WTC11 (cell line): ENCODE measurements around the gene WAC. TPM values are rescaled to one million over a fixed set of nuclear protein-coding genes. Genes with fewer than 3 reads are reported as not detected.
A peak's percentile ranks its signal among the peaks of the same experiment; 100 is the strongest.

Source experiments
- ATAC-seq: fragments of 200-7000 bp; cut with Tn5 transposase; 2 replicates; pipeline ENCODE4 v1.10.0; 2021; ENCODE audit warnings: mild to moderate bottlenecking, moderate library complexity
- CTCF ChIA-PET: fragments of 300-600 bp; sonication (Branson Sonifier 250); formaldehyde crosslinking; loops from one replicate; lab custom pipeline; 2021; ENCODE audit warnings: antibody characterized with exemption; lab: Charles Lee
- POLR2A ChIA-PET: fragments of 350-600 bp; sonication (Branson Sonifier 250); formaldehyde crosslinking; loops from one replicate; lab custom pipeline; 2021; ENCODE audit warnings: antibody characterized with exemption; lab: Charles Lee
- DNase-seq: peaks from one replicate; pipeline ENCODE4 v3.0.0; 2021; ENCODE audit warnings: low spot score
- H3K27ac Mint-ChIP-seq: 2 replicates; pipeline ENCODE4 v1.8.0; 2021; ENCODE audit warnings: mixed read lengths
- H3K27me3 Mint-ChIP-seq: 2 replicates; pipeline ENCODE4 v1.8.0; 2021; ENCODE audit warnings: low read depth, mild to moderate bottlenecking, moderate library complexity, mixed read lengths
- H3K36me3 Mint-ChIP-seq: 2 replicates; pipeline ENCODE4 v1.8.0; 2021; ENCODE audit warnings: mixed read lengths
- H3K4me1 Mint-ChIP-seq: 2 replicates; pipeline ENCODE4 v1.8.0; 2022; ENCODE audit warnings: mixed read lengths
- H3K4me3 Mint-ChIP-seq: 2 replicates; pipeline ENCODE4 v1.8.0; 2021; ENCODE audit warnings: mild to moderate bottlenecking, moderate library complexity, mixed read lengths
- H3K9me3 Mint-ChIP-seq: 2 replicates; pipeline ENCODE4 v1.8.0; 2021; ENCODE audit warnings: mixed read lengths
- ATF2 ChIP-seq: sonication (generic); formaldehyde crosslinking; IDR thresholded peaks from 2 replicates; pipeline ENCODE4 v1.8.1; 2022; ENCODE audit warnings: low read depth, missing genetic modification reagents, borderline replicate concordance
- ATF6 ChIP-seq: sonication (generic); formaldehyde crosslinking; IDR thresholded peaks from 2 replicates; pipeline ENCODE4 v1.8.1; 2023; ENCODE audit warnings: mild to moderate bottlenecking, missing genetic modification reagents
- CDX4 ChIP-seq: fragments of 250-450 bp; sonication (Bioruptor Pico); IDR thresholded peaks from 2 replicates; pipeline ENCODE4 v1.9.0; 2021; ENCODE audit warnings: moderate library complexity, mild to moderate bottlenecking, inconsistent platforms, borderline replicate concordance
- CREM ChIP-seq: sonication (generic); formaldehyde crosslinking; IDR thresholded peaks from 2 replicates; pipeline ENCODE4 v1.8.1; 2022; ENCODE audit warnings: mild to moderate bottlenecking, missing genetic modification reagents, moderate library complexity
- EMX1 ChIP-seq: fragments of 250-450 bp; sonication (Bioruptor Pico); IDR thresholded peaks from 2 replicates; pipeline ENCODE4 v1.8.0; 2021; ENCODE audit warnings: mild to moderate bottlenecking
- FOXJ3 ChIP-seq: sonication (generic); formaldehyde crosslinking; IDR thresholded peaks from 2 replicates; pipeline ENCODE4 v1.9.0; 2021; ENCODE audit warnings: missing genetic modification reagents, mild to moderate bottlenecking, borderline replicate concordance
- FOXP4 ChIP-seq: sonication (generic); formaldehyde crosslinking; IDR thresholded peaks from 2 replicates; pipeline ENCODE4 v1.8.0; 2022; ENCODE audit warnings: mild to moderate bottlenecking, missing genetic modification reagents
- GABPB1 ChIP-seq: sonication (generic); formaldehyde crosslinking; IDR thresholded peaks from 2 replicates; pipeline ENCODE4 v1.8.1; 2023; ENCODE audit warnings: mild to moderate bottlenecking, missing genetic modification reagents
- IRF2 ChIP-seq: sonication (generic); formaldehyde crosslinking; IDR thresholded peaks from 2 replicates; pipeline ENCODE4 v1.8.0; 2022; ENCODE audit warnings: low read depth, missing genetic modification reagents, borderline replicate concordance
- JAZF1 ChIP-seq: fragments of 250-450 bp; sonication (Bioruptor Pico); IDR thresholded peaks from 2 replicates; pipeline ENCODE4 v1.9.0; 2021; ENCODE audit warnings: moderate library complexity, mild to moderate bottlenecking, inconsistent platforms
- MLX ChIP-seq: sonication (generic); formaldehyde crosslinking; IDR thresholded peaks from 2 replicates; pipeline ENCODE4 v1.8.1; 2023; ENCODE audit warnings: mild to moderate bottlenecking, missing genetic modification reagents, moderate library complexity
- MYBL2 ChIP-seq: sonication (generic); formaldehyde crosslinking; IDR thresholded peaks from 2 replicates; pipeline ENCODE4 v1.8.1; 2023; ENCODE audit warnings: mild to moderate bottlenecking, moderate library complexity, missing genetic modification reagents
- NFYB ChIP-seq: sonication (generic); formaldehyde crosslinking; conservative IDR thresholded peaks from 2 replicates; pipeline ENCODE4 v1.8.0; 2022; ENCODE audit warnings: low read depth, missing genetic modification reagents
- NR1H2 ChIP-seq: sonication (generic); formaldehyde crosslinking; IDR thresholded peaks from 2 replicates; pipeline ENCODE4 v1.9.0; 2021; ENCODE audit warnings: mild to moderate bottlenecking, moderate library complexity, missing genetic modification reagents
- NR2C2 ChIP-seq: sonication (generic); formaldehyde crosslinking; IDR thresholded peaks from 2 replicates; pipeline ENCODE4 v1.8.0; 2022; ENCODE audit warnings: mild to moderate bottlenecking, missing genetic modification reagents
- NR3C1 ChIP-seq: sonication (generic); formaldehyde crosslinking; conservative IDR thresholded peaks from 2 replicates; pipeline ENCODE4 v1.8.1; 2023; ENCODE audit warnings: low read depth, mild to moderate bottlenecking, missing genetic modification reagents
- SMAD4 ChIP-seq: sonication (generic); formaldehyde crosslinking; IDR thresholded peaks from 2 replicates; pipeline ENCODE4 v1.8.0; 2022; ENCODE audit warnings: mild to moderate bottlenecking, missing genetic modification reagents
- SP1 ChIP-seq: sonication (generic); formaldehyde crosslinking; conservative IDR thresholded peaks from 2 replicates; pipeline ENCODE4 v1.8.1; 2022; ENCODE audit warnings: missing genetic modification reagents
- TEAD4 ChIP-seq: sonication (generic); formaldehyde crosslinking; IDR thresholded peaks from 2 replicates; pipeline ENCODE4 v1.8.0; 2022; ENCODE audit warnings: mild to moderate bottlenecking, missing genetic modification reagents
- ZMAT4 ChIP-seq: fragments of 250-450 bp; sonication (Bioruptor Pico); IDR thresholded peaks from 2 replicates; pipeline ENCODE4 v1.9.0; 2021; ENCODE audit warnings: mild to moderate bottlenecking
- ZNF138 ChIP-seq: sonication (generic); formaldehyde crosslinking; conservative IDR thresholded peaks from 2 replicates; pipeline ENCODE4 v1.8.1; 2022; ENCODE audit warnings: mild to moderate bottlenecking, moderate library complexity, missing genetic modification reagents
- ZNF219 ChIP-seq: sonication (generic); formaldehyde crosslinking; IDR thresholded peaks from 2 replicates; pipeline ENCODE4 v1.8.0; 2023; ENCODE audit warnings: missing genetic modification reagents, mild to moderate bottlenecking, borderline replicate concordance
- ZNF396 ChIP-seq: fragments of 250-450 bp; sonication (Bioruptor Pico); IDR thresholded peaks from 2 replicates; pipeline ENCODE4 v1.8.0; 2021; ENCODE audit warnings: mild to moderate bottlenecking, moderate library complexity, borderline replicate concordance
- ZNF416 ChIP-seq: fragments of 250-450 bp; sonication (Bioruptor Pico); IDR thresholded peaks from 2 replicates; pipeline ENCODE4 v1.9.0; 2021; ENCODE audit warnings: mild to moderate bottlenecking, inconsistent platforms
- ZNF423 ChIP-seq: fragments of 250-450 bp; sonication (Bioruptor Pico); IDR thresholded peaks from 2 replicates; pipeline ENCODE4 v2.1.2; 2022; ENCODE audit warnings: mild to moderate bottlenecking, moderate library complexity
- ZNF512 ChIP-seq: sonication (generic); formaldehyde crosslinking; IDR thresholded peaks from 2 replicates; pipeline ENCODE4 v1.8.1; 2022; ENCODE audit warnings: missing genetic modification reagents, borderline replicate concordance
- ZSCAN18 ChIP-seq: fragments of 250-450 bp; sonication (Bioruptor Pico); IDR thresholded peaks from 2 replicates; pipeline ENCODE4 v2.1.2; 2022; ENCODE audit warnings: mild to moderate bottlenecking, moderate library complexity
- total RNA-seq: library from RNA; stranded (reverse); gene quantifications from 3 replicates; pipeline ENCODE4 v1.2.3, GENCODE V29; 2021

Gene WAC
- total RNA-seq, 1 experiment from 2014 or later, result 108 TPM

GRCh38 chr10:28558186-28558585 lies 25.3 kb downstream of the WAC start:
- TF ChIP-seq NR1H2 (no peak), MYBL2 (CRISPR knock-in tag) (no peak), ZNF138 (CRISPR knock-in tag) (no peak), ZNF512 (no peak), GABPB1 (no peak), JAZF1 (no peak), ZNF423 (CRISPR knock-in tag) (no peak), NR3C1 (CRISPR knock-in tag) (no peak), SMAD4 (no peak), ZNF219 (no peak), EMX1 (CRISPR knock-in tag) (no peak), ZNF396 (no peak), CDX4 (CRISPR knock-in tag) (no peak), ZMAT4 (CRISPR knock-in tag) (no peak), FOXJ3 (CRISPR knock-in tag) (no peak), ZNF416 (CRISPR knock-in tag) (no peak), IRF2 (no peak), MLX (CRISPR knock-in tag) (no peak), NR2C2 (no peak), ZSCAN18 (CRISPR knock-in tag) (no peak)
- CTCF ChIA-PET, result no interaction called here
- Mint-ChIP-seq H3K27me3 (no peaks in the 10 kb centered on the region), H3K4me1 (peaks cover 65% of the 10 kb centered on the region), H3K4me3 (no peak overlapping the region), H3K27ac (peak overlapping the region; percentile 39; the same call in 1 of the 2 replicates), H3K9me3 (no peaks in the 10 kb centered on the region), H3K36me3 (peaks cover 40% of the 10 kb centered on the region)
- ATAC-seq (no peak), DNase-seq (no peak)
- POLR2A ChIA-PET, result no interaction called here

- peaks cover 64% of the 10 kb centered on the region for H3K4me1 Mint-ChIP-seq
- POLR2A ChIA-PET, result no interaction called here
- H3K4me3 Mint-ChIP-seq, result no peak overlapping the region
- peak overlapping the region; percentile 65 for H3K27ac Mint-ChIP-seq
- H3K36me3 Mint-ChIP-seq, result peaks cover 41% of the 10 kb centered on the region
- DNase-seq, result no peak
- no peak for ATAC-seq
- no peaks in the 10 kb centered on the region for H3K27me3 Mint-ChIP-seq
- H3K9me3 Mint-ChIP-seq, result no peaks in the 10 kb centered on the region
- CTCF ChIA-PET, result no interaction called here
- TF ChIP-seq NFYB (CRISPR knock-in tag) (no peak), CREM (CRISPR knock-in tag) (no peak), GABPB1 (no peak), TEAD4 (no peak), ATF6 (CRISPR knock-in tag) (no peak), MYBL2 (CRISPR knock-in tag) (no peak), ATF2 (CRISPR knock-in tag) (no peak), FOXP4 (CRISPR knock-in tag) (no peak), SP1 (CRISPR knock-in tag) (no peak), NR3C1 (CRISPR knock-in tag) (no peak)
Observed at GRCh38 chr10:28558923-28559508, 26.1 kb downstream of the WAC start.
